K562 (cell line): ENCODE measurements around the gene SLC17A4. TPM values are rescaled to one million over a fixed set of nuclear protein-coding genes. Genes with fewer than 3 reads are reported as not detected.

ENCODE experiments used
- ATAC-seq: fragments of 200-7000 bp; cut with Tn5 transposase; 3 replicates; pipeline ENCODE4 v1.9.1; 2020; ENCODE audit warnings: moderate library complexity
- BruUV-seq: library from RNA; stranded (reverse); fragments of 400-500 nt; replicated peaks from 2 replicates; lab custom pipeline; 2021; lab: Mats Ljungman, UMichigan
- CTCF ChIA-PET: fragments of 300-600 bp; formaldehyde crosslinking; extraction: SDS; loops from one replicate; lab custom pipeline; 2021; ENCODE audit warnings: low intra/inter-chr PET ratio; lab: Yijun Ruan, JAX
- POLR2A ChIA-PET: fragments of 300-600, 350-650 bp; sonication (Branson Sonifier 250); formaldehyde crosslinking; extraction: SDS; loops from one replicate; lab custom pipeline; 2021; ENCODE audit warnings: antibody characterized with exemption, inconsistent platforms; lab: Yijun Ruan, JAX
- DNase-seq, 4 experiments: peaks; one replicate each; pipeline versions ENCODE4 v3.0.0 to v3.0.0-alpha.2; 2011 to 2018; ENCODE audit warnings: low spot score in 3 of 4, mixed read lengths in 3 of 4; ENCODE audit errors: extremely low read depth in 1 of 4
- FAIRE-seq: peaks from 2 replicates; lab custom pipeline; 2011; peaks lifted over from hg19 to GRCh38; lab: Jason Lieb, UNC
- H2AFZ ChIP-seq: 2 replicates; pipeline ENCODE4 v1.6.0; 2011; ENCODE audit warnings: low read depth, low read length, control low read depth, inconsistent platforms
- H3K27ac ChIP-seq: fragments of 200-600 bp; 3 replicates; pipeline ENCODE4 v1.8.0; 2011; ENCODE audit warnings: low read depth, mild to moderate bottlenecking, control low read depth, inconsistent platforms, low read length, moderate library complexity, mixed read lengths; ENCODE audit errors: extremely low read depth
- H3K27me3 ChIP-seq, 2 experiments: fragments of 300-600 bp in 1 of 2; 2 replicates in 1 of 2; 3 replicates in 1 of 2; pipeline versions ENCODE4 v1.6.0 to v1.8.0; 2011; ENCODE audit warnings: inconsistent platforms in 2 of 2, low read length in 2 of 2, mild to moderate bottlenecking in 1 of 2, mixed read lengths in 1 of 2, moderate library complexity in 1 of 2; ENCODE audit not compliant: control insufficient read depth in 2 of 2, insufficient read depth in 2 of 2
- H3K36me3 ChIP-seq: fragments of 300-600 bp; 3 replicates; pipeline ENCODE4 v1.8.0; 2011; ENCODE audit warnings: mild to moderate bottlenecking, low read length, inconsistent platforms; ENCODE audit not compliant: control insufficient read depth, insufficient read depth
- H3K4me1 ChIP-seq, 2 experiments: fragments of 200-600 bp in 1 of 2; replicated peaks in 1 of 2; 2 replicates in 1 of 2; 3 replicates in 1 of 2; pipeline versions ENCODE4 v1.5.1 to v1.8.0; 2011; ENCODE audit warnings: inconsistent platforms in 2 of 2, low read length in 2 of 2, mild to moderate bottlenecking in 1 of 2, mixed read lengths in 1 of 2, moderate library complexity in 1 of 2; ENCODE audit not compliant: control insufficient read depth in 2 of 2, insufficient read depth in 2 of 2
- H3K4me2 ChIP-seq: 2 replicates; pipeline ENCODE4 v1.6.1; 2011; ENCODE audit warnings: low read length, control low read depth, inconsistent platforms, mixed read lengths; ENCODE audit not compliant: insufficient read depth
- H3K4me3 ChIP-seq: fragments of 200-600 bp; sonication (generic), shearing (Covaris generic); 2 replicates; pipeline ENCODE4 v1.5.1; 2016; ENCODE audit warnings: control low read depth, inconsistent platforms
- H3K79me2 ChIP-seq: fragments of 200-600 bp; 3 replicates; pipeline ENCODE4 v1.8.0; 2011; ENCODE audit warnings: low read length, inconsistent platforms; ENCODE audit not compliant: control insufficient read depth, insufficient read depth
- H3K9ac ChIP-seq, 2 experiments: 2 replicates each; pipeline versions ENCODE4 v1.6.0 to v1.6.1; 2011; ENCODE audit warnings: low read depth in 2 of 2, low read length in 2 of 2, control low read depth in 1 of 2, inconsistent platforms in 1 of 2, mild to moderate bottlenecking in 1 of 2, mixed read lengths in 1 of 2; ENCODE audit not compliant: insufficient read depth in 1 of 2
- H3K9me1 ChIP-seq: one replicate; pipeline ENCODE4 v1.6.0; 2011; ENCODE audit warnings: inconsistent platforms, mild to moderate bottlenecking, low read length, moderate library complexity; ENCODE audit not compliant: control insufficient read depth, insufficient read depth
- H3K9me3 ChIP-seq: replicated peaks from 2 replicates; pipeline ENCODE4 v1.5.1; 2011; ENCODE audit warnings: low read depth, low read length, inconsistent platforms; ENCODE audit not compliant: control insufficient read depth, insufficient read depth
- H4K20me1 ChIP-seq: replicated peaks from 2 replicates; pipeline ENCODE4 v1.6.1; 2011; ENCODE audit warnings: low read length, inconsistent platforms, mixed read lengths; ENCODE audit not compliant: control insufficient read depth, insufficient read depth
- ATF1 ChIP-seq, 2 experiments: fragments of 450-650 bp in 1 of 2; IDR thresholded peaks; 2 replicates each; pipeline ENCODE4 v1.6.1; 2016; ENCODE audit warnings: missing compliant biosample characterization in 1 of 2, missing genetic modification characterization in 1 of 2
- CREM ChIP-seq: IDR thresholded peaks from 2 replicates; pipeline ENCODE4 v1.6.1; 2014; ENCODE audit warnings: antibody characterized with exemption, low read depth
- DEAF1 ChIP-seq: fragments of 450-650 bp; formaldehyde crosslinking; IDR thresholded peaks from 2 replicates; pipeline ENCODE4 v1.4.0; 2020; ENCODE audit warnings: mild to moderate bottlenecking, moderate library complexity
- ETS2 ChIP-seq: IDR thresholded peaks from 2 replicates; pipeline ENCODE4 v1.6.1; 2016; ENCODE audit warnings: borderline replicate concordance, missing genetic modification characterization, mild to moderate bottlenecking, moderate library complexity, missing compliant biosample characterization; ENCODE audit not compliant: poor library complexity, severe bottlenecking
- FOXJ3 ChIP-seq: sonication (generic); formaldehyde crosslinking; IDR thresholded peaks from 2 replicates; pipeline ENCODE4 v1.4.0; 2020; ENCODE audit warnings: mild to moderate bottlenecking, missing genetic modification reagents
- JUND ChIP-seq, 2 experiments: IDR thresholded peaks; 2 replicates in 1 of 2; 3 replicates in 1 of 2; pipeline ENCODE4 v1.6.1; 2011; ENCODE audit warnings: borderline replicate concordance in 2 of 2, low read depth in 2 of 2, low read length in 2 of 2, improper control_type of control experiment in 1 of 2, missing biosample characterization in 1 of 2, missing genetic modification characterization in 1 of 2, missing genetic modification reagents in 1 of 2
- OTX1 ChIP-seq: fragments of 450-650 bp; formaldehyde crosslinking; IDR thresholded peaks from 2 replicates; pipeline ENCODE4 v1.4.0; 2022; ENCODE audit warnings: mild to moderate bottlenecking
- RAD21 ChIP-seq, 2 experiments: fragments of 250-450 bp in 1 of 2; fragments of 450-650 bp in 1 of 2; sonication (Bioruptor Pico) in 1 of 2; formaldehyde crosslinking in 1 of 2; IDR thresholded peaks in 1 of 2; conservative IDR thresholded peaks in 1 of 2; 2 replicates each; pipeline versions ENCODE4 v1.4.0 to v1.8.0; 2020 to 2022; ENCODE audit warnings: mild to moderate bottlenecking in 2 of 2, moderate library complexity in 1 of 2
- RCOR1 ChIP-seq, 2 experiments: IDR thresholded peaks; 2 replicates each; pipeline ENCODE4 v1.6.1; 2012; ENCODE audit warnings: low read depth in 2 of 2, low read length in 2 of 2, borderline replicate concordance in 1 of 2, improper control_type of control experiment in 1 of 2
- SMC3 ChIP-seq: conservative IDR thresholded peaks from 2 replicates; pipeline ENCODE4 v1.6.1; 2011; ENCODE audit warnings: low read depth, low read length, improper control_type of control experiment; ENCODE audit not compliant: insufficient read depth
- TBL1XR1 ChIP-seq, 2 experiments: IDR thresholded peaks; 2 replicates each; pipeline ENCODE4 v1.6.1; 2012; ENCODE audit warnings: improper control_type of control experiment in 2 of 2, low read length in 2 of 2, mild to moderate bottlenecking in 1 of 2
- ZC3H8 ChIP-seq: fragments of 450-650 bp; IDR thresholded peaks from 2 replicates; pipeline ENCODE4 v1.6.1; 2017
- ZFPM2 ChIP-seq: fragments of 250-450 bp; sonication (Bioruptor Pico); IDR thresholded peaks from 2 replicates; pipeline ENCODE4 v1.5.1; 2022; ENCODE audit warnings: mild to moderate bottlenecking
- WGBS: fragments of 100-300 bp; shearing (Covaris generic); methylation state at CpG from one replicate; pipeline ENCODE4 v1.1.6; 2016; ENCODE audit warnings: low coverage, mixed read lengths; ENCODE audit not compliant: insufficient coverage; ENCODE audit errors: missing lambda C conversion rate; 5-methylcytosine and 5-hydroxymethylcytosine counted together
- in situ Hi-C: fragments of 300-500 bp; cut with MboI; formaldehyde crosslinking; loops from 4 replicates; pipeline ENCODE4 v1.15.0; 2018; ENCODE audit warnings: inconsistent platforms, mixed read lengths
- intact Hi-C: fragments of 100-400 bp; cut with micrococcal nuclease; formaldehyde crosslinking; loops from 2 replicates; pipeline ENCODE4 v1.14.2; 2022
- polyA plus RNA-seq, 8 experiments: library from polyadenylated mRNA; depleted of rRNA in 4 of 8; stranded (reverse) in 5 of 8; unstranded in 3 of 8; fragments of >200 nt; fragmentation: Nextera tagmentation in 2 of 8; fragmentation: Illumina TruSeq in 1 of 8; extraction: Ambion mirVana in 2 of 8; extraction: Trizol in 1 of 8; gene quantifications; 2 replicates each; pipeline versions ENCODE4 v1.2.1 to v1.2.3, GENCODE V29; 2011 to 2014; ENCODE audit warnings: inconsistent platforms in 1 of 8, missing spikeins in 1 of 8
- total RNA-seq, 7 experiments: library from RNA; depleted of rRNA in 6 of 7; stranded (reverse); fragments of >200 nt in 6 of 7; fragmentation: Illumina TruSeq in 2 of 7; extraction: Trizol in 2 of 7; gene quantifications; 2 replicates each; pipeline versions ENCODE4 v1.2.1 to v1.2.3, GENCODE V29; 2011 to 2021; ENCODE audit warnings: low replicate concordance in 1 of 7

SLC17A4 gene
- total and polyA plus RNA-seq, 9 of the 15 experiments (the other 6 are each of a cell fraction or from before 2014, with no cell fraction given), result not detected

- TF ChIP-seq ZFPM2 (CRISPR knock-in tag) (no peak), FOXJ3 (CRISPR knock-in tag) (no peak), TBL1XR1 (IDR thresholded peaks at IDR 0.05; ENCODE audit: low read length in 2 of 2) (no peak), ATF1 (CRISPR knock-in tag; IDR thresholded peaks at IDR 0.05) (no peak), ATF1 (tag; IDR thresholded peaks at IDR 0.05) (no peak)
Observed at GRCh38 chr6:25787428-25787827, 32.9 kb downstream of the SLC17A4 start (continued).

- no peaks in the 10 kb centered on the region for H3K79me2 ChIP-seq
- in situ Hi-C loops, result no loop called here
- BruUV-seq, result no TSS peak
- TF ChIP-seq RCOR1 (IDR thresholded peaks at IDR 0.05; ENCODE audit: borderline replicate concordance in 1 of 2, low read depth in 2 of 2, low read length in 2 of 2) (peak in 1 of 2 experiments; percentile 58; a peak in 1 of 4 replicates), ETS2 (no peak), JUND (IDR thresholded peaks at IDR 0.05; ENCODE audit: borderline replicate concordance, low read depth, low read length) (no peak), JUND (tag; IDR thresholded peaks at IDR 0.05; ENCODE audit: borderline replicate concordance, low read depth, low read length) (peak; percentile 13; the same call in 1 of the 3 replicates), RAD21 (CRISPR knock-in tag; conservative IDR thresholded peaks at IDR 0.05 in 1 of 2, IDR thresholded peaks at IDR 0.05 in 1 of 2) (peak; percentile 83 to 87), OTX1 (CRISPR knock-in tag) (0 out of 2 replicates have a peak, but pooled peaks have one; percentile 26), DEAF1 (CRISPR knock-in tag) (0 out of 2 replicates have a peak, but pooled peaks have one; percentile 59), CREM (0 out of 2 replicates have a peak, but pooled peaks have one; percentile 10), ZC3H8 (no peak), SMC3 (peak; percentile 85)
Observed at GRCh38 chr6:25788305-25788922, 33.9 kb downstream of the SLC17A4 start.

More at GRCh38 chr6:25788305-25788922, 33.9 kb downstream of the SLC17A4 start:
- ATAC-seq, result peak; percentile 99
- no peak overlapping the region for H3K4me2 ChIP-seq
- peak; percentile 51 to 73 (median 61) for DNase-seq
- WGBS, result 3% methylated on average over 4 of the region's 4 CpGs
- no peak overlapping the region for H2AFZ ChIP-seq
- peak; percentile 90 for FAIRE-seq
- no peaks in the 10 kb centered on the region; the same call in 1 of the 2 replicates for H4K20me1 ChIP-seq
- ChIA-PET CTCF (interaction anchor here (0.6 to 2.5 kb wide), 8 partner anchors 102 to 309 kb away, joined by 3 to 12 read pairs (median 6); no protein-coding TSS in a partner anchor), POLR2A (interaction anchor here (1.5 kb wide), 1 partner anchor 13 kb away, joined by 5 read pairs; no protein-coding TSS in a partner anchor)
- no peaks in the 10 kb centered on the region for H3K36me3 ChIP-seq
- no peaks in the 10 kb centered on the region for H3K9me3 ChIP-seq
- intact Hi-C loops, result loop anchor here (1.0 to 5.0 kb wide), 4 partner anchors 104 to 215 kb away; no protein-coding TSS in a partner anchor
- H3K4me3 ChIP-seq, result no peak overlapping the region
- no peaks in the 10 kb centered on the region for H3K4me1 ChIP-seq
- H3K9me1 ChIP-seq, result no peaks in the 10 kb centered on the region
- no peak overlapping the region for H3K9ac ChIP-seq
- no peak overlapping the region; the same call in 2 of the 3 replicates for H3K27ac ChIP-seq
- no peaks in the 10 kb centered on the region; a peak in 1 of 5 replicates for H3K27me3 ChIP-seq
